BLaER1 (cell line): ENCODE results near the gene MED10.
"Not testable (repeated sequence)": the region's sequence is repeated elsewhere in the genome, so short reads cannot be mapped to it uniquely, and the experiment has no call there.

Experiments
- H3K27ac ChIP-seq: shearing (Covaris generic); formaldehyde crosslinking; 2 replicates; pipeline ENCODE4 v1.8.1; 2022
- H3K27me3 ChIP-seq: shearing (Covaris generic); formaldehyde crosslinking; 2 replicates; pipeline ENCODE4 v1.8.1; 2022
- H3K36me3 ChIP-seq: shearing (Covaris generic); formaldehyde crosslinking; 2 replicates; pipeline ENCODE4 v1.8.1; 2022
- H3K4me1 ChIP-seq: shearing (Covaris generic); formaldehyde crosslinking; 2 replicates; pipeline ENCODE4 v1.8.1; 2022
- H3K4me2 ChIP-seq: shearing (Covaris generic); formaldehyde crosslinking; 2 replicates; pipeline ENCODE4 v1.8.1; 2022
- H3K4me3 ChIP-seq: shearing (Covaris generic); formaldehyde crosslinking; 2 replicates; pipeline ENCODE4 v1.8.1; 2022
- H3K9ac ChIP-seq: shearing (Covaris generic); formaldehyde crosslinking; 2 replicates; pipeline ENCODE4 v1.8.1; 2022
- H3K9me3 ChIP-seq: shearing (Covaris generic); formaldehyde crosslinking; 2 replicates; pipeline ENCODE4 v1.8.1; 2022
- H4K20me1 ChIP-seq: shearing (Covaris generic); formaldehyde crosslinking; 2 replicates; pipeline ENCODE4 v1.8.1; 2022
- Cebpa-rat ChIP-seq: shearing (Covaris generic); IDR thresholded peaks from 2 replicates; pipeline ENCODE4 v1.8.1; 2022

Gene MED10

DNA sequence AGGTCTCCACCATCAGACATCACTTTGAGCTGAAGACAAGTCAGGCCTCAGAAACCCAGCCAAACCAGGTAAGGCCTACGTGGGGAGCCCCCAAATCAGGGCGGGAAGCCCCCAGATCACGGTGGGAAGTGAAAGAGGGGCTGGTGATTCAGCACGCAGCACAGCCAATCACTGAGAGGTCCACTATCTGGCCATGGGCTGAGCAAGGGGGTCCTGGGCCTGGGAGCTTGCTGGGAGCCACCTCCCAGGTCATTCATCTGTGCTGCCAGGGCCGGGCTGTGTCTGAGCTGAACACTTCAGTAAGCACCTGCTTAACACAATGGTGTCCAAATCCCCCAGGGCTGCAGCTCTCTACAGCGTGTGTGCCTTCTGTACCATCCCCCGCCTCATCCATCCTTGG lies 15.5 kb downstream of the MED10 start:
- Histone ChIP-seq H3K27me3 (no peaks in the 10 kb centered on the region), H3K4me3 (no peak overlapping the region), H3K27ac (no peak overlapping the region), H3K36me3 (peaks cover 39% of the 10 kb centered on the region), H3K9ac (no peak overlapping the region), H3K9me3 (0 out of 2 replicates have a peak, but pooled peaks cover 8% of the 10 kb centered on the region), H4K20me1 (no peaks in the 10 kb centered on the region), H3K4me2 (no peak overlapping the region), H3K4me1 (peaks cover 56% of the 10 kb centered on the region)
- TF ChIP-seq Cebpa-rat = no peak

DNA sequence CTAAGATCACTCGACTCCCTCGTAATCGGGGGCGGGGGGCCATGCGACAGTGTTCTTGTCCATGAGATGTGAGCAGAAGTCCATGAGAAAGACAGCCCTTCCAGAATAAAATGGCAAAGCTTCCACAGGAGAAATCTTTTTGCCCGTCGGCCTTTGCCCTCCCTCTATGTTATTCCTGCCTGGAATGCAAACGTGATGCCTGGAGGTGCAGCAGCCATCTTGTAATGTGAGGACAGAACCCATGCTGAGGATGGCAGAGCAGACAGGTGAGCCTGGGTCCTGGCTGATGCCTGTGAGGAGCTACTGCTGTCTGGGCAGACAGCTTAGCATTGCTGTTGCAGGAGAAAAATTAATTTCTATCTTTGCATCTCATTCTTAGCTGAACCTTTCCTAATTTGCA lies 17.2 kb downstream of the MED10 start:
- H3K27me3 ChIP-seq = no peaks in the 10 kb centered on the region
- H3K4me1 ChIP-seq = peaks cover 47% of the 10 kb centered on the region
- H3K9ac ChIP-seq = peak overlapping the region; percentile 75
- TF ChIP-seq Cebpa-rat = no peak
- H4K20me1 ChIP-seq = no peaks in the 10 kb centered on the region
- H3K4me3 ChIP-seq = no peak overlapping the region
- H3K27ac ChIP-seq = peak overlapping the region; percentile 83
- H3K36me3 ChIP-seq = peaks cover 23% of the 10 kb centered on the region
- H3K4me2 ChIP-seq = peak overlapping the region; percentile 94
- 0 out of 2 replicates have a peak, but pooled peaks cover 8% of the 10 kb centered on the region for H3K9me3 ChIP-seq

GRCh38 chr5:6360323-6361072 lies 17.8 kb downstream of the MED10 start:
- Histone ChIP-seq H4K20me1 (no peaks in the 10 kb centered on the region), H3K4me3 (peak overlapping the region; percentile 50), H3K9ac (peak overlapping the region; percentile 75), H3K9me3 (0 out of 2 replicates have a peak, but pooled peaks cover 8% of the 10 kb centered on the region), H3K27me3 (no peaks in the 10 kb centered on the region), H3K4me1 (peaks cover 44% of the 10 kb centered on the region), H3K27ac (peak overlapping the region; percentile 83), H3K4me2 (peak overlapping the region; percentile 94), H3K36me3 (peaks cover 19% of the 10 kb centered on the region)
- TF ChIP-seq Cebpa-rat = no peak

DNA sequence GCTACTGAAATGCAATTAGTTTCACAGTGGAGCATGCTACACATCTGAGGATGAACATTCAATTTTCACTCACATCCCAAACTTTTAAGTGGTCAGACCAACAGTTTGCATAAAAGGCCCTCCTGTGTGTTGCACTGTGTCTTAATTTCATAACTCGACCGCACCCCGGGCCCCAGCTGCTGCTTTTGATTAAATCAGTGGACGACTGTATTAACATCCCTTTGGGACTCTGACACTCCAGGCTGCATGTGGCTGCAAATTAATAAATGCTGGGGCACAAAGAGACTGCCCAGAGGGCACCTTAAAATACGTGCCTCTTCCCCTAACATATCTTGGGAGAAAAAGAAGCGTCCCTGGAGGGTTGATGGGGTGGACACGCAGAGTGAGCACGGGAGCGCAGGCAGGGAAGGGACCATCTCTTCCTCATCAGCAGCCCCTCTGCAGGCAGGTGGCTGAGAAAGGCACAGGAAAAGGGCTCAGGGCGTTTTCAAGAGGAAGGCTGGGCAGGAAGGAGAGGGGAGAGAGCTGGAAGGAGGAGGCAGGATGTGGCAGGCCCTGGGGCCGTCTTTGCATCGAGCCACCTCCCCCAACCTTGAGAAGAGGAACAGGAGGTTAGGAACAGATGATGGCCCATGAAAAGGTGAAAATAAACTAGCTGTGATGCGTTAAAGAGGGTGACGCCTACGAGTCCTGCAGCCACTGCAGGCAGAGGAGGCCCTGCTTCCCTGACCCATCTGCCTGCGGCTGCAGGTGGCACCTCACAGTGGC lies 18.6 kb downstream of the MED10 start:
- TF ChIP-seq Cebpa-rat = no peak
- Histone ChIP-seq H3K4me2 (peak overlapping the region; percentile 94), H3K9ac (peak overlapping the region; percentile 75), H3K27me3 (no peaks in the 10 kb centered on the region), H3K27ac (peak overlapping the region; percentile 83), H3K4me1 (peaks cover 44% of the 10 kb centered on the region), H4K20me1 (no peaks in the 10 kb centered on the region), H3K9me3 (0 out of 2 replicates have a peak, but pooled peaks cover 2% of the 10 kb centered on the region), H3K4me3 (peak overlapping the region; percentile 50), H3K36me3 (peaks cover 17% of the 10 kb centered on the region)

DNA sequence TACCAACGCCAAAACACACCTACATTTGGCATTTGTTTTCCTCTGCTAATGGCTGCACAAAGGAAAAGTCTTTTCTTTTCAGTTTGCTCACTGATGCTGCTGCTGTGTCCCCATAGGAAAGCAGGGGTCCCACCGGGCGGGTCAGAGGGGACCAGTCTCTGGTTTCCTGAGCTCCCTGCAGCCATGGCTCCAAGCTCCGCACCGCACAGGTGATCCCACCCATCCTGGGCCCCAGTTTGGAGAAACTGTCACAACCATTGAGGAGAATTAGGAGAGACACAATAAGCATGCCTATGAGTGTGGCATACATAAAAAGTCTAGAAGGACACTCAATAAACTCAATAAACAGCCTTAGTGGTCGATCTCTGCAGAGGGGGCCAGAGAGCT lies 19.9 kb downstream of the MED10 start:
- Histone ChIP-seq H3K4me1 (peaks cover 48% of the 10 kb centered on the region), H3K9me3 (no peaks in the 10 kb centered on the region), H3K4me3 (no peak overlapping the region), H3K27ac (no peak overlapping the region), H3K9ac (no peak overlapping the region), H3K4me2 (no peak overlapping the region), H3K36me3 (peaks cover 17% of the 10 kb centered on the region), H4K20me1 (no peaks in the 10 kb centered on the region), H3K27me3 (no peaks in the 10 kb centered on the region)
- no peak for TF ChIP-seq Cebpa-rat

DNA sequence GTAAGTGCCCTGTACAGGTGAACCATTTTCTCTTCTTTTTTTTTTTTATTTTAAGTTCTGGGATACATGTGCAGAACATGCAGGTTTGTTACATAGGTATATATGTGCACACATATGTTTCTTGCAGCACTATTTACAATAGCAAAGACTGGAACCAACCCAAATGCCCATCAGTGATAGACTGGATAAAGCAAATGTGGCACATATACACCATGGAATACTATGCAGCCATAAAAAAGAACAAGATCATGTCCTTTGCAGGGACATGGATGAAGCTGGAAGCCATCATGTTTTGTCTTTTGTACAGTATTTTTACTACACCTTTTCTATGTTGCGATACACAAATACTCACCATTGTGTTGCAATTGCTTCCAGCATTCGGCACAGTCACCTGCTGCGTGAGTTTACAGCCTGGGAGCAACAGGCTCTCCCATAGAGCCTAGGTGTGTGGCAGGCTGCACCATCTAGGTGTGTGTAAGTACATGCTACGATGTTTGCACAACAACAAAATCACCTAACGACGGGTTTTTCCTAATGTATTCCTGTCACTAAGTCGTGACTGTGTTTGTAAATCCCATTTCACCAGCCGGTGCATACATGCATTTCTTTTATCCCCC lies 20.4 kb downstream of the MED10 start:
- not testable (repeated sequence) for H3K4me2 ChIP-seq, H3K9me3 ChIP-seq, H4K20me1 ChIP-seq, H3K4me3 ChIP-seq, H3K27ac ChIP-seq, H3K9ac ChIP-seq, H3K27me3 ChIP-seq
- peaks cover 44% of the 10 kb centered on the region for H3K4me1 ChIP-seq
- peaks cover 13% of the 10 kb centered on the region for H3K36me3 ChIP-seq

DNA sequence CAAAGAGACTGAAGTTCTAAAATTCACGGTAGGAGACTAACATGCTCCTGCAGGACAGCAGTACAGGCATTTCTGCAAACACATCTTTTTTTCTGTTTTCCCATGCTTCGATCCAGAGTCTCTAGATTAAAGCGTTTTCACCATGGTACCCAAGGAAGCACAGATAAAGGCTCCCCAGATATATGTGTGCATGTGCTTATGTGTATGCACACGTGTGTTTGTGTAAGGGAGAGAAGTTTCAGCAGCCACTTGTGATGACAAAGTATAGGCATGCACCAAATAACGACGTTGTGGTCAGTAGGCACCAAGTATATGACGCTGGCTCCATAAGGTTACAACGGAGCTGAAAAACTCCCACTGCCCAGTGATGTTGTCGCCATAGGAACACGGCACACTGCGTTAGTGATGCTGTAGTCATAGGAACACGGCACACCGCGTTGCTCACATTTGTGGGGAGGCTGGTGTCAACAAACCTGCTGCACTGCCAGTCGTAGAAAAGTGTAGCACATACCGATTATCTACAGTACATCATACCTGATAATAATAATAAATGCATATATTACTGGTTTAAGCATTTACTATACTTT lies 21.7 kb downstream of the MED10 start:
- Histone ChIP-seq H3K4me2 (no peak overlapping the region), H3K4me1 (peaks cover 33% of the 10 kb centered on the region), H4K20me1 (no peaks in the 10 kb centered on the region), H3K9ac (no peak overlapping the region), H3K27ac (no peak overlapping the region), H3K4me3 (no peak overlapping the region), H3K36me3 (0 out of 2 replicates have a peak, but pooled peaks cover 1% of the 10 kb centered on the region), H3K27me3 (no peaks in the 10 kb centered on the region), H3K9me3 (no peaks in the 10 kb centered on the region)
- no peak for TF ChIP-seq Cebpa-rat

DNA sequence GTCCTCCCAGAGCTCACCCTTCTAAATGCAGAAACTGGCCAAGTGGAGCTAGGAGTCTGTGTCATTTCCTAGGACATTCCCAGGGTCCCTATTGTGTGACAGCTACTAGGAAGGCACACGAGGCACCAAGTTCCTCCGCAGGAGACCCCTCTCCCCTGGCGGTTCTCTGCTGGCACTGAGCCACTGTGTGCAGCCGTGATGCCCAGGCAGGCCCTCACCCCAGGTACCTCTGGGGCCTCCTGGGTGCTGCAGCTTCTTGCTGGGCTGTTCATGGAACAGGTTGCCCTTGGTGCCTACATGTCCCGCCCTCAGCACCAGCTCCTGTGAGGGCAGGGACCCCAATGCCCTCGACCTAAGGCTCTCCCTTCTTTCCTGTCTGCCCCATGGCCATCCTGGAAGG lies 23.1 kb downstream of the MED10 start:
- no peaks in the 10 kb centered on the region for H3K9me3 ChIP-seq
- H3K27me3 ChIP-seq = no peaks in the 10 kb centered on the region
- H4K20me1 ChIP-seq = no peaks in the 10 kb centered on the region
- TF ChIP-seq Cebpa-rat = no peak
- H3K36me3 ChIP-seq = no peaks in the 10 kb centered on the region
- H3K9ac ChIP-seq = no peak overlapping the region
- H3K4me2 ChIP-seq = no peak overlapping the region
- no peak overlapping the region for H3K4me3 ChIP-seq
- no peak overlapping the region for H3K27ac ChIP-seq
- H3K4me1 ChIP-seq = peaks cover 19% of the 10 kb centered on the region

GRCh38 chr5:6354848-6355247 lies 23.5 kb downstream of the MED10 start:
- Histone ChIP-seq H3K4me1 (peaks cover 15% of the 10 kb centered on the region), H3K9me3 (no peaks in the 10 kb centered on the region), H3K9ac (no peak overlapping the region), H4K20me1 (no peaks in the 10 kb centered on the region), H3K27me3 (no peaks in the 10 kb centered on the region), H3K36me3 (no peaks in the 10 kb centered on the region), H3K4me3 (no peak overlapping the region), H3K4me2 (no peak overlapping the region), H3K27ac (no peak overlapping the region)
- TF ChIP-seq Cebpa-rat = no peak
